HEK293 (cell line): ENCODE results near the gene ADAM8.
A peak's percentile ranks its signal among the peaks of the same experiment; 100 is the strongest.

Source experiments
- CTCF ChIA-PET: fragments of 350-600 bp; formaldehyde crosslinking; extraction: SDS; loops from one replicate; lab custom pipeline; 2021; ENCODE audit warnings: antibody characterized with exemption; lab: Yijun Ruan, JAX
- POLR2A ChIA-PET: fragments of 300-600 bp; formaldehyde crosslinking; extraction: SDS; loops from one replicate; lab custom pipeline; 2020; ENCODE audit warnings: antibody characterized with exemption, inconsistent platforms; lab: Yijun Ruan, JAX
- H3K27ac ChIP-seq: fragments of 200-500 bp; sonication (Bioruptor generic); 2 replicates; pipeline ENCODE4 v1.5.1; 2014; ENCODE audit warnings: low read depth, low read length, control low read depth, inconsistent platforms; ENCODE audit errors: extremely low read depth
- H3K36me3 ChIP-seq, 2 experiments: fragments of 200-500 bp in 1 of 2; sonication (Bioruptor generic) in 1 of 2; 1 replicate in 1 of 2; 2 replicates in 1 of 2; pipeline ENCODE4 v1.5.1; 2014 to 2017; ENCODE audit warnings: inconsistent platforms in 2 of 2, low read length in 2 of 2; ENCODE audit not compliant: control insufficient read depth in 2 of 2, insufficient read depth in 1 of 2
- H3K4me1 ChIP-seq: fragments of 200-500 bp; sonication (Bioruptor generic); 2 replicates; pipeline ENCODE4 v1.5.1; 2014; ENCODE audit warnings: mild to moderate bottlenecking, low read length, inconsistent platforms; ENCODE audit not compliant: control insufficient read depth, insufficient read depth
- H3K4me3 ChIP-seq: 2 replicates; pipeline ENCODE4 v1.5.1; 2011; ENCODE audit warnings: low read depth, mild to moderate bottlenecking, control low read depth, low read length, moderate library complexity
- H3K9me3 ChIP-seq: fragments of 200-500 bp; sonication (Bioruptor generic); 2 replicates; pipeline ENCODE4 v1.5.1; 2014; ENCODE audit warnings: low read depth, low read length, inconsistent platforms; ENCODE audit not compliant: control insufficient read depth, insufficient read depth
- EGR2 ChIP-seq: fragments of 450-650 bp; formaldehyde crosslinking; IDR thresholded peaks from 2 replicates; pipeline ENCODE4 v1.5.1; 2016; ENCODE audit warnings: low read depth, missing biosample characterization, missing genetic modification characterization
- GLIS1 ChIP-seq: fragments of 450-650 bp; formaldehyde crosslinking; IDR thresholded peaks from 2 replicates; pipeline ENCODE4 v1.5.1; 2016; ENCODE audit warnings: missing biosample characterization, missing genetic modification characterization
- HOXC10 ChIP-seq: sonication (generic); formaldehyde crosslinking; IDR thresholded peaks from 2 replicates; pipeline ENCODE4 v1.8.1; 2023; ENCODE audit warnings: mild to moderate bottlenecking, missing genetic modification reagents
- PRDM2 ChIP-seq: fragments of 450-650 bp; formaldehyde crosslinking; IDR thresholded peaks from 2 replicates; pipeline ENCODE4 v1.5.1; 2016; ENCODE audit warnings: missing biosample characterization, missing genetic modification characterization, borderline replicate concordance
- TCF7L2 ChIP-seq: IDR thresholded peaks from 2 replicates; pipeline ENCODE4 v1.6.1; 2011; ENCODE audit warnings: low read depth, mild to moderate bottlenecking, inconsistent platforms, low read length, moderate library complexity, borderline replicate concordance
- ZBTB20 ChIP-seq: fragments of 450-650 bp; formaldehyde crosslinking; IDR thresholded peaks from 2 replicates; pipeline ENCODE4 v1.5.1; 2016; ENCODE audit warnings: missing biosample characterization, missing genetic modification characterization
- ZIC2 ChIP-seq: fragments of 450-650 bp; formaldehyde crosslinking; IDR thresholded peaks from 2 replicates; pipeline ENCODE4 v1.5.1; 2016; ENCODE audit warnings: missing biosample characterization, missing genetic modification characterization
- ZNF19 ChIP-seq: fragments of 450-650 bp; formaldehyde crosslinking; IDR thresholded peaks from 2 replicates; pipeline ENCODE4; 2016; ENCODE audit warnings: missing biosample characterization, missing genetic modification characterization, low read depth
- ZNF202 ChIP-seq: fragments of 450-650 bp; formaldehyde crosslinking; IDR thresholded peaks from 2 replicates; pipeline ENCODE4 v1.5.1; 2016; ENCODE audit warnings: missing biosample characterization, missing genetic modification characterization, borderline replicate concordance
- ZNF221 ChIP-seq: fragments of 450-650 bp; formaldehyde crosslinking; IDR thresholded peaks from 2 replicates; pipeline ENCODE4 v1.5.1; 2017; ENCODE audit warnings: missing biosample characterization, missing genetic modification characterization, borderline replicate concordance
- ZNF280C ChIP-seq: fragments of 450-650 bp; formaldehyde crosslinking; IDR thresholded peaks from 2 replicates; pipeline ENCODE4 v1.5.1; 2016; ENCODE audit warnings: missing biosample characterization, missing genetic modification characterization
- ZNF514 ChIP-seq: fragments of 450-650 bp; formaldehyde crosslinking; IDR thresholded peaks from 2 replicates; pipeline ENCODE4 v1.5.1; 2016; ENCODE audit warnings: missing biosample characterization, missing genetic modification characterization
- ZNF596 ChIP-seq: fragments of 450-650 bp; IDR thresholded peaks from 2 replicates; pipeline ENCODE4 v1.5.0; 2018; ENCODE audit warnings: missing biosample characterization, mild to moderate bottlenecking, missing genetic modification characterization, moderate library complexity
- ZNF600 ChIP-seq: fragments of 450-650 bp; formaldehyde crosslinking; IDR thresholded peaks from 2 replicates; pipeline ENCODE4 v1.5.1; 2016; ENCODE audit warnings: missing biosample characterization, missing genetic modification characterization
- ZNF677 ChIP-seq: fragments of 450-650 bp; IDR thresholded peaks from 2 replicates; pipeline ENCODE4 v1.5.0; 2018; ENCODE audit warnings: missing biosample characterization, mild to moderate bottlenecking, missing genetic modification characterization, moderate library complexity
- ZNF747 ChIP-seq: fragments of 450-650 bp; formaldehyde crosslinking; IDR thresholded peaks from 2 replicates; pipeline ENCODE4 v1.5.1; 2016; ENCODE audit warnings: missing biosample characterization, missing genetic modification characterization
- ZSCAN4 ChIP-seq: fragments of 450-650 bp; formaldehyde crosslinking; IDR thresholded peaks from 2 replicates; pipeline ENCODE4 v1.5.1; 2017; ENCODE audit warnings: missing biosample characterization, missing genetic modification characterization
- TF ChIP-seq, protein P1 (sequence below): fragments of 450-650 bp; formaldehyde crosslinking; IDR thresholded peaks from 2 replicates; pipeline ENCODE4 v1.5.1; 2017; ENCODE audit warnings: missing biosample characterization, missing genetic modification characterization

ADAM8 gene

GRCh38 chr10:133252223-133252552 is 24.5 kb downstream of the ADAM8 start (continued):
- TF ChIP-seq ZSCAN4 (tag by site-specific recombination), result no peak

DNA sequence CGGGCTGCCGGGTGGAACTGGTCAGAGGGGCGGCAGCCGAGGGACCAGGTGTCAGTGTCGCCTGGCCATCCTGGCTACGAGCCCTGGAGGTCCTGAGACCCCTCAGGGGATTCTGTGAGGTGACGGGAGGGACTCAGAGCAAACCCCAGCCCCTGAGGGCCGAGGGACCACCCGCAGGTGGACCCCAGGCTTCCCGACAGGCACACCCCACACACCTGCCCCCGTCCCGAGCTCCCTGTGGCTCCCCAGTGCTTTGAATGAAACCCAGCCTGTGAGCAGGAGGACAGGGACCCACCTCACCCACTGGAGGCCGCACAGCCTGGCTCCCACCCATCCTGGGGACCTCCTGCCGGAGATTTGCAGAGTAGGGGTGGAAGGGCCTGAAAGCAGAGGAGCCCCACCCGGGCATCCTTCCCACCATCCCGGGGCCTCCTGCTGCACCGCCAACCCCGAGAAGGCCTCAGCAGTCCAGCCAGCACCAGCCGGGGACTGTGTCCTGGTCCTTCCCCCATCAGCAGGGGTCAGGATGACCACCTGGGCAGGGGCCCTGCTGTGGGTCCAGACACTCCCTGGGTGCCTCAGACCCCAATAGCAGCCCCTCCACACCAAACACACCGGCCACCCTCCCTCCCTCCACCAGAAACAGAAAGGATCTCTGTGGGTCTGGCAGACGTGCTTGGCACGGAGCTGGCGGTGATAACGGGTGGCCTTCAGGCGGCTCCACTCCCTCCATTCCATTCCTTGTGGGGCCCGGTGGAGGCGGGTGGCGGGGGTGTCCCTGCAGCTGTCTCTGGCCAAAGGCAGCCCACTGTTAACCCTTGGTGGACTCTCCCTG is 25.1 kb downstream of the ADAM8 start:
- POLR2A ChIA-PET, result no interaction called here
- CTCF ChIA-PET, result no interaction called here
- Histone ChIP-seq H3K27ac (no peak overlapping the region), H3K4me1 (no peaks in the 10 kb centered on the region), H3K4me3 (no peak overlapping the region), H3K36me3 (no peaks in the 10 kb centered on the region), H3K9me3 (no peaks in the 10 kb centered on the region)
- TF ChIP-seq EGR2 (tag by site-specific recombination) (0 out of 2 replicates have a peak, but pooled peaks have one; percentile 14), ZIC2 (tag by site-specific recombination) (peak; percentile 40; the same call in 1 of the 2 replicates), HOXC10 (no peak), ZNF677 (tag by site-specific recombination) (no peak), ZSCAN4 (tag by site-specific recombination) (no peak), ZNF221 (tag by site-specific recombination) (no peak), ZBTB20 (tag by site-specific recombination) (no peak), ZNF514 (tag by site-specific recombination) (no peak), GLIS1 (tag by site-specific recombination) (no peak), TCF7L2 (no peak), ZNF19 (tag by site-specific recombination) (no peak), ZNF280C (tag by site-specific recombination) (no peak), ZNF600 (0 out of 2 replicates have a peak, but pooled peaks have one; percentile 19)
- TF ChIP-seq, protein P1, sequence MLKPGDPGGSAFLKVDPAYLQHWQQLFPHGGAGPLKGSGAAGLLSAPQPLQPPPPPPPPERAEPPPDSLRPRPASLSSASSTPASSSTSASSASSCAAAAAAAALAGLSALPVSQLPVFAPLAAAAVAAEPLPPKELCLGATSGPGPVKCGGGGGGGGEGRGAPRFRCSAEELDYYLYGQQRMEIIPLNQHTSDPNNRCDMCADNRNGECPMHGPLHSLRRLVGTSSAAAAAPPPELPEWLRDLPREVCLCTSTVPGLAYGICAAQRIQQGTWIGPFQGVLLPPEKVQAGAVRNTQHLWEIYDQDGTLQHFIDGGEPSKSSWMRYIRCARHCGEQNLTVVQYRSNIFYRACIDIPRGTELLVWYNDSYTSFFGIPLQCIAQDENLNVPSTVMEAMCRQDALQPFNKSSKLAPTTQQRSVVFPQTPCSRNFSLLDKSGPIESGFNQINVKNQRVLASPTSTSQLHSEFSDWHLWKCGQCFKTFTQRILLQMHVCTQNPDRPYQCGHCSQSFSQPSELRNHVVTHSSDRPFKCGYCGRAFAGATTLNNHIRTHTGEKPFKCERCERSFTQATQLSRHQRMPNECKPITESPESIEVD (tag by site-specific recombination), result no peak

GRCh38 chr10:133249975-133250754 is 26.5 kb downstream of the ADAM8 start:
- H3K27ac ChIP-seq, result no peak overlapping the region
- ChIA-PET CTCF (no interaction called here), POLR2A (no interaction called here)
- H3K4me1 ChIP-seq, result no peaks in the 10 kb centered on the region
- H3K9me3 ChIP-seq, result no peaks in the 10 kb centered on the region
- no peaks in the 10 kb centered on the region for H3K36me3 ChIP-seq
- no peak overlapping the region for H3K4me3 ChIP-seq
- TF ChIP-seq ZNF747 (tag by site-specific recombination) (0 out of 2 replicates have a peak, but pooled peaks have one; percentile 61), ZNF202 (tag by site-specific recombination) (peak; percentile 94), PRDM2 (tag by site-specific recombination) (no peak), ZNF596 (tag by site-specific recombination) (peak; percentile 88)
